PC-9 (cell line): ENCODE measurements around the gene TMEFF1. TPM values are rescaled to one million over a fixed set of nuclear protein-coding genes. Genes with fewer than 3 reads are reported as not detected.
A peak's percentile ranks its signal among the peaks of the same experiment; 100 is the strongest.

Experiments used
- BruUV-seq: library from RNA; stranded (reverse); fragments of 400-500 nt; replicated peaks from 2 replicates; lab custom pipeline; 2021; lab: Mats Ljungman, UMichigan
- CTCF ChIA-PET: fragments of 300-600 bp; sonication (Branson Sonifier 250); formaldehyde crosslinking; loops from one replicate; lab custom pipeline; 2022; ENCODE audit warnings: antibody characterized with exemption; lab: Charles Lee
- POLR2A ChIA-PET: fragments of 300-600 bp; sonication (Branson Sonifier 250); formaldehyde crosslinking; loops from one replicate; lab custom pipeline; 2022; ENCODE audit warnings: antibody characterized with exemption; ENCODE audit not compliant: unreplicated experiment; lab: Charles Lee
- DNase-seq, 2 experiments: peaks; one replicate each; pipeline versions ENCODE4 v3.0.0 to v3.0.0-alpha.2; 2015 to 2022; ENCODE audit warnings: mixed read lengths in 1 of 2
- H2AFZ ChIP-seq: fragments of 200-600 bp; sonication (generic); 2 replicates; pipeline ENCODE4 v1.8.1; 2017; ENCODE audit warnings: antibody characterized with exemption
- H3F3A ChIP-seq: fragments of 200-600 bp; sonication (generic); 2 replicates; pipeline ENCODE4 v1.8.1; 2017; ENCODE audit warnings: antibody characterized with exemption, mild to moderate bottlenecking, low read depth; ENCODE audit not compliant: insufficient read depth
- H3K27ac ChIP-seq: fragments of 200-600 bp; sonication (generic); 2 replicates; pipeline ENCODE4 v1.6.1; 2016; ENCODE audit warnings: mixed run types
- H3K27me3 ChIP-seq: fragments of 200-600 bp; sonication (generic); 2 replicates; pipeline ENCODE4 v1.6.1; 2016; ENCODE audit warnings: low read depth, mixed run types; ENCODE audit not compliant: insufficient read depth
- H3K36me3 ChIP-seq: fragments of 200-600 bp; sonication (generic); 2 replicates; pipeline ENCODE4 v1.6.1; 2016; ENCODE audit warnings: low read depth, mixed run types
- H3K4me1 ChIP-seq: fragments of 200-600 bp; sonication (generic); replicated peaks from 2 replicates; pipeline ENCODE4 v1.6.1; 2016; ENCODE audit warnings: mixed run types; ENCODE audit not compliant: insufficient read depth
- H3K4me2 ChIP-seq: fragments of 200-600 bp; sonication (generic); 2 replicates; pipeline ENCODE4 v1.6.1; 2017; ENCODE audit warnings: mixed run types
- H3K4me3 ChIP-seq: fragments of 200-600 bp; sonication (generic); 2 replicates; pipeline ENCODE4 v1.6.1; 2016; ENCODE audit warnings: mixed run types
- H3K79me2 ChIP-seq: fragments of 200-600 bp; sonication (generic); 2 replicates; pipeline ENCODE4 v1.6.1; 2017; ENCODE audit warnings: low read depth, mixed run types
- H3K9me2 ChIP-seq: fragments of 200-600 bp; sonication (generic); 2 replicates; pipeline ENCODE4 v1.8.1; 2017; ENCODE audit warnings: mild to moderate bottlenecking; ENCODE audit not compliant: insufficient read depth
- H3K9me3 ChIP-seq: fragments of 200-600 bp; sonication (generic); 2 replicates; pipeline ENCODE4 v1.8.1; 2016; ENCODE audit warnings: low read depth; ENCODE audit not compliant: insufficient read depth
- H4K20me1 ChIP-seq: fragments of 200-600 bp; sonication (generic); 2 replicates; pipeline ENCODE4 v1.8.1; 2017; ENCODE audit not compliant: insufficient read depth
- CTCF ChIP-seq: fragments of 200-600 bp; sonication (generic); conservative IDR thresholded peaks from 2 replicates; pipeline ENCODE4 v1.6.1; 2017; ENCODE audit warnings: mixed run types, antibody characterized with exemption, mild to moderate bottlenecking, moderate library complexity
- EZH2 ChIP-seq: fragments of 200-600 bp; sonication (generic); IDR thresholded peaks from 2 replicates; pipeline ENCODE4 v1.8.0; 2017; ENCODE audit warnings: antibody characterized with exemption, low read depth
- intact Hi-C: fragments of 100-400 bp; cut with micrococcal nuclease; formaldehyde crosslinking; loops from one replicate; pipeline ENCODE4 v1.10.0; 2022; ENCODE audit not compliant: unreplicated experiment
- total RNA-seq: library from RNA; stranded (reverse); gene quantifications from 2 replicates; pipeline ENCODE4 v1.2.3, GENCODE V29; 2021

The TMEFF1 gene
- total RNA-seq, 1 experiment from 2014 or later: 1.1 TPM

GRCh38 chr9:100591639-100592412, 118.9 kb downstream of the TMEFF1 start:
- no TSS peak for BruUV-seq
- CTCF ChIA-PET: no interaction called here
- TF ChIP-seq EZH2: no peak
- TF ChIP-seq CTCF: no peak
- Histone ChIP-seq H3K9me3 (0 out of 2 replicates have a peak, but pooled peaks cover 5% of the 10 kb centered on the region), H3K36me3 (no peaks in the 10 kb centered on the region), H3F3A (peaks cover 12% of the 10 kb centered on the region; the same call in 1 of the 2 replicates), H3K9me2 (no peaks in the 10 kb centered on the region), H2AFZ (no peak overlapping the region), H3K79me2 (no peaks in the 10 kb centered on the region), H3K27me3 (no peaks in the 10 kb centered on the region), H3K4me2 (no peak overlapping the region), H3K4me3 (no peak overlapping the region), H4K20me1 (no peaks in the 10 kb centered on the region), H3K4me1 (peaks cover 15% of the 10 kb centered on the region), H3K27ac (no peak overlapping the region)
- DNase-seq: no peak
- intact Hi-C loops: loop anchor here (10.0 kb wide), 1 partner anchor 367 kb away; no protein-coding TSS in a partner anchor
- POLR2A ChIA-PET: no interaction called here

GRCh38 chr9:100595391-100596199, 122.6 kb downstream of the TMEFF1 start:
- Histone ChIP-seq H3K27me3 (no peaks in the 10 kb centered on the region), H3F3A (peaks cover 11% of the 10 kb centered on the region), H3K36me3 (no peaks in the 10 kb centered on the region), H3K9me2 (no peaks in the 10 kb centered on the region), H3K9me3 (no peaks in the 10 kb centered on the region), H3K4me3 (no peak overlapping the region), H4K20me1 (no peaks in the 10 kb centered on the region), H3K79me2 (no peaks in the 10 kb centered on the region), H3K27ac (no peak overlapping the region), H3K4me1 (peaks cover 12% of the 10 kb centered on the region), H2AFZ (no peak overlapping the region), H3K4me2 (no peak overlapping the region)
- peak in 1 of 2 experiments; percentile 48 for DNase-seq
- TF ChIP-seq EZH2: no peak
- peak; percentile 93 for TF ChIP-seq CTCF
- ChIA-PET CTCF (interaction anchor here (0.6 kb wide), 3 partner anchors 166 to 559 kb away, joined by 3 to 4 read pairs (median 4); no protein-coding TSS in a partner anchor), POLR2A (no interaction called here)
- no TSS peak for BruUV-seq
- intact Hi-C loops: loop anchor here (1.0 to 10.0 kb wide), 10 partner anchors 90 to 1433 kb away; partner anchors contain the start of genes MSANTD3, NR4A3 and TEX10

- POLR2A ChIA-PET: interaction anchor here (0.6 kb wide), 1 partner anchor 291 kb away, joined by 10 read pairs; no protein-coding TSS in a partner anchor
- no peaks in the 10 kb centered on the region for H3K27me3 ChIP-seq
- no peak for DNase-seq
- CTCF ChIA-PET: interaction anchor here (0.7 kb wide), 2 partner anchors 1374 to 1449 kb away, joined by 3 read pairs; no protein-coding TSS in a partner anchor
- no peak overlapping the region for H2AFZ ChIP-seq
- no peaks in the 10 kb centered on the region for H3K79me2 ChIP-seq
- no peak overlapping the region for H3K4me3 ChIP-seq
- H3K9me3 ChIP-seq: no peaks in the 10 kb centered on the region
- H3K9me2 ChIP-seq: no peaks in the 10 kb centered on the region
- no peaks in the 10 kb centered on the region for H3K36me3 ChIP-seq
- H3K4me2 ChIP-seq: no peak overlapping the region
- intact Hi-C loops: loop anchor here (5.0 to 10.0 kb wide), 7 partner anchors 170 to 1435 kb away; partner anchors contain the start of genes MSANTD3, NR4A3 and TEX10
- H3K4me1 ChIP-seq: peaks cover 12% of the 10 kb centered on the region
- H3K27ac ChIP-seq: no peak overlapping the region
- H3F3A ChIP-seq: peaks cover 11% of the 10 kb centered on the region
- TF ChIP-seq EZH2 (no peak), CTCF (no peak)
- no peaks in the 10 kb centered on the region for H4K20me1 ChIP-seq
- no TSS peak for BruUV-seq
These were observed 124.3 kb downstream of the TMEFF1 start for GRCh38 chr9:100597236-100597635.
